HEK293 (cell line): ENCODE data around the gene CAPN5.
A peak's percentile ranks its signal among the peaks of the same experiment; 100 is the strongest.
"Not testable (repeated sequence)": the region's sequence is repeated elsewhere in the genome, so short reads cannot be mapped to it uniquely, and the experiment has no call there.

Source experiments
- CTCF ChIA-PET: fragments of 350-600 bp; formaldehyde crosslinking; extraction: SDS; loops from one replicate; lab custom pipeline; 2021; ENCODE audit warnings: antibody characterized with exemption; lab: Yijun Ruan, JAX
- POLR2A ChIA-PET: fragments of 300-600 bp; formaldehyde crosslinking; extraction: SDS; loops from one replicate; lab custom pipeline; 2020; ENCODE audit warnings: antibody characterized with exemption, inconsistent platforms; lab: Yijun Ruan, JAX
- H3K27ac ChIP-seq: fragments of 200-500 bp; sonication (Bioruptor generic); 2 replicates; pipeline ENCODE4 v1.5.1; 2014; ENCODE audit warnings: low read depth, low read length, control low read depth, inconsistent platforms; ENCODE audit errors: extremely low read depth
- H3K36me3 ChIP-seq, 2 experiments: fragments of 200-500 bp in 1 of 2; sonication (Bioruptor generic) in 1 of 2; 1 replicate in 1 of 2; 2 replicates in 1 of 2; pipeline ENCODE4 v1.5.1; 2014 to 2017; ENCODE audit warnings: inconsistent platforms in 2 of 2, low read length in 2 of 2; ENCODE audit not compliant: control insufficient read depth in 2 of 2, insufficient read depth in 1 of 2
- H3K4me1 ChIP-seq: fragments of 200-500 bp; sonication (Bioruptor generic); 2 replicates; pipeline ENCODE4 v1.5.1; 2014; ENCODE audit warnings: mild to moderate bottlenecking, low read length, inconsistent platforms; ENCODE audit not compliant: control insufficient read depth, insufficient read depth
- H3K4me3 ChIP-seq: 2 replicates; pipeline ENCODE4 v1.5.1; 2011; ENCODE audit warnings: low read depth, mild to moderate bottlenecking, control low read depth, low read length, moderate library complexity
- H3K9me3 ChIP-seq: fragments of 200-500 bp; sonication (Bioruptor generic); 2 replicates; pipeline ENCODE4 v1.5.1; 2014; ENCODE audit warnings: low read depth, low read length, inconsistent platforms; ENCODE audit not compliant: control insufficient read depth, insufficient read depth
- EGR2 ChIP-seq: fragments of 450-650 bp; formaldehyde crosslinking; IDR thresholded peaks from 2 replicates; pipeline ENCODE4 v1.5.1; 2016; ENCODE audit warnings: low read depth, missing biosample characterization, missing genetic modification characterization
- KLF1 ChIP-seq: fragments of 450-650 bp; formaldehyde crosslinking; IDR thresholded peaks from 2 replicates; pipeline ENCODE4 v1.5.1; 2016; ENCODE audit warnings: missing biosample characterization, missing genetic modification characterization
- KLF8 ChIP-seq: fragments of 450-650 bp; formaldehyde crosslinking; IDR thresholded peaks from 2 replicates; pipeline ENCODE4 v1.5.1; 2016; ENCODE audit warnings: missing biosample characterization, missing genetic modification characterization
- PRDM1 ChIP-seq: fragments of 450-650 bp; formaldehyde crosslinking; IDR thresholded peaks from 2 replicates; pipeline ENCODE4; 2016; ENCODE audit warnings: missing biosample characterization, missing genetic modification characterization
- SCRT2 ChIP-seq: fragments of 450-650 bp; formaldehyde crosslinking; IDR thresholded peaks from 2 replicates; pipeline ENCODE4 v1.5.1; 2016; ENCODE audit warnings: missing biosample characterization, missing genetic modification characterization
- SP2 ChIP-seq: fragments of 450-650 bp; formaldehyde crosslinking; IDR thresholded peaks from 2 replicates; pipeline ENCODE4 v1.5.1; 2016; ENCODE audit warnings: missing biosample characterization, missing genetic modification characterization
- SP3 ChIP-seq: fragments of 450-650 bp; formaldehyde crosslinking; IDR thresholded peaks from 2 replicates; pipeline ENCODE4 v1.5.1; 2016; ENCODE audit warnings: missing biosample characterization, missing genetic modification characterization
- ZFHX2 ChIP-seq: fragments of 450-650 bp; formaldehyde crosslinking; conservative IDR thresholded peaks from 2 replicates; pipeline ENCODE4 v1.5.1; 2016; ENCODE audit warnings: missing biosample characterization, missing genetic modification characterization
- ZNF184 ChIP-seq: fragments of 450-650 bp; IDR thresholded peaks from 2 replicates; pipeline ENCODE4 v1.5.1; 2018; ENCODE audit warnings: missing biosample characterization, mild to moderate bottlenecking, missing genetic modification characterization
- ZNF202 ChIP-seq: fragments of 450-650 bp; formaldehyde crosslinking; IDR thresholded peaks from 2 replicates; pipeline ENCODE4 v1.5.1; 2016; ENCODE audit warnings: missing biosample characterization, missing genetic modification characterization, borderline replicate concordance
- ZNF214 ChIP-seq: fragments of 450-650 bp; formaldehyde crosslinking; IDR thresholded peaks from 2 replicates; pipeline ENCODE4 v1.5.1; 2017; ENCODE audit warnings: missing biosample characterization, mild to moderate bottlenecking, missing genetic modification characterization, borderline replicate concordance
- ZNF335 ChIP-seq: fragments of 450-650 bp; formaldehyde crosslinking; conservative IDR thresholded peaks from 2 replicates; pipeline ENCODE4 v1.5.1; 2016; ENCODE audit warnings: missing biosample characterization, missing genetic modification characterization
- ZNF404 ChIP-seq: fragments of 450-650 bp; formaldehyde crosslinking; IDR thresholded peaks from 2 replicates; pipeline ENCODE4 v1.5.1; 2017; ENCODE audit warnings: missing biosample characterization, missing genetic modification characterization
- ZNF501 ChIP-seq: fragments of 450-650 bp; formaldehyde crosslinking; IDR thresholded peaks from 2 replicates; pipeline ENCODE4 v1.5.1; 2016; ENCODE audit warnings: missing biosample characterization, missing genetic modification characterization
- ZNF544 ChIP-seq: fragments of 450-650 bp; formaldehyde crosslinking; IDR thresholded peaks from 2 replicates; pipeline ENCODE4 v1.5.0; 2017; ENCODE audit warnings: missing biosample characterization, missing genetic modification characterization
- ZSCAN16 ChIP-seq: fragments of 450-650 bp; formaldehyde crosslinking; IDR thresholded peaks from 2 replicates; pipeline ENCODE4 v1.5.1; 2016; ENCODE audit warnings: missing biosample characterization, missing genetic modification characterization
- TF ChIP-seq, protein P1 (sequence below): fragments of 450-650 bp; formaldehyde crosslinking; IDR thresholded peaks from 2 replicates; pipeline ENCODE4 v1.5.1; 2016; ENCODE audit warnings: missing biosample characterization, missing genetic modification characterization
- TF ChIP-seq, protein P2 (sequence below): fragments of 450-650 bp; IDR thresholded peaks from 2 replicates; pipeline ENCODE4 v1.5.1; 2018; ENCODE audit warnings: missing biosample characterization, mild to moderate bottlenecking, missing genetic modification characterization

Gene CAPN5

DNA sequence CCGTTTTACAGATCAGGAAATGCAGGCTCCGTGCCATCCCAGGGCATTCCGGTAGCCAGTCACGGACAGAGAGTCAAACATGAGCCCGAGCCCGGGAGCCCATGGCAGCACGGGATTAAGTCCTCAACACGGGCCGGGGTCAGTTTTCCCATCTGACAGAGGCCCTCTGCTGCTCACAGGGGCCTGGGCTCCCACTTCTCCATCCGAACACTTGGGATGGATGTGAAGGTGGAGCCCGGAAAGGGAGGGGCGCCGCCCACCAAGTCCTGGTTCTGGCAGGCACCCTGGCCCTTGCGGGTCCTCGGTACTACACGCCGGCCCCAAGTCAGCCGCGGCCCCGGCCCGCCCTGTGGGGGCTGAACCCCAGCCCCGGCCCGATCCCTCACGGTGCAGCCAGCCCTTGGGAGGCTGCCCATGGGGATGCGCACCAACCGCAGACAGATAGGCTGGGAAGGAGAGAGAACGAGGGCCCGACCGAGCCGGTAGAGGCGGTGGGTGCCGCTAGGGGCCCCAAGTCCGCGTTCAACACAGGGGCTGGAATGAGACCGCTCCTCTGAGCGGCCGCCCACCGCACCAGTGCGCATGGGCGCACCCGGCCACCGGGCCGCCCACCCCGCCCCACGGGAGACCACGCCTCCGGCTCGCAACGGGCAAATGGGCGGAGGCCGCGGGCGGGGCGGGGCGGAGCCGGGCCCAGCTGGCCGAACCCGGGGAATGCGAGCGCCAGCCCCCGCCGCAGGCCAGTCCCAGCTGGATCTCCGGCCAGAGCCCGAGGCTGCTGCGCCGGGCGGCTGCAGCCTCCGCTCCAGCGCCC, at the start of gene CAPN5 (continued):
- TF ChIP-seq ZNF335 (tag by site-specific recombination) (peak; percentile 78), KLF8 (tag by site-specific recombination) (no peak), KLF1 (peak; percentile 25; the same call in 1 of the 2 replicates), ZNF214 (no peak), SP2 (tag by site-specific recombination) (peak; percentile 62), SP3 (tag by site-specific recombination) (peak; percentile 74), ZNF501 (tag by site-specific recombination) (peak; percentile 50; the same call in 1 of the 2 replicates), ZSCAN16 (tag by site-specific recombination) (no peak)
- TF ChIP-seq, protein P1, sequence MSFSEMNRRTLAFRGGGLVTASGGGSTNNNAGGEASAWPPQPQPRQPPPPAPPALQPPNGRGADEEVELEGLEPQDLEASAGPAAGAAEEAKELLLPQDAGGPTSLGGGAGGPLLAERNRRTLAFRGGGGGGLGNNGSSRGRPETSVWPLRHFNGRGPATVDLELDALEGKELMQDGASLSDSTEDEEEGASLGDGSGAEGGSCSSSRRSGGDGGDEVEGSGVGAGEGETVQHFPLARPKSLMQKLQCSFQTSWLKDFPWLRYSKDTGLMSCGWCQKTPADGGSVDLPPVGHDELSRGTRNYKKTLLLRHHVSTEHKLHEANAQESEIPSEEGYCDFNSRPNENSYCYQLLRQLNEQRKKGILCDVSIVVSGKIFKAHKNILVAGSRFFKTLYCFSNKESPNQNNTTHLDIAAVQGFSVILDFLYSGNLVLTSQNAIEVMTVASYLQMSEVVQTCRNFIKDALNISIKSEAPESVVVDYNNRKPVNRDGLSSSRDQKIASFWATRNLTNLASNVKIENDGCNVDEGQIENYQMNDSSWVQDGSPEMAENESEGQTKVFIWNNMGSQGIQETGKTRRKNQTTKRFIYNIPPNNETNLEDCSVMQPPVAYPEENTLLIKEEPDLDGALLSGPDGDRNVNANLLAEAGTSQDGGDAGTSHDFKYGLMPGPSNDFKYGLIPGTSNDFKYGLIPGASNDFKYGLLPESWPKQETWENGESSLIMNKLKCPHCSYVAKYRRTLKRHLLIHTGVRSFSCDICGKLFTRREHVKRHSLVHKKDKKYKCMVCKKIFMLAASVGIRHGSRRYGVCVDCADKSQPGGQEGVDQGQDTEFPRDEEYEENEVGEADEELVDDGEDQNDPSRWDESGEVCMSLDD, result peak; percentile 46; the same call in 1 of the 2 replicates
- TF ChIP-seq, protein P2, sequence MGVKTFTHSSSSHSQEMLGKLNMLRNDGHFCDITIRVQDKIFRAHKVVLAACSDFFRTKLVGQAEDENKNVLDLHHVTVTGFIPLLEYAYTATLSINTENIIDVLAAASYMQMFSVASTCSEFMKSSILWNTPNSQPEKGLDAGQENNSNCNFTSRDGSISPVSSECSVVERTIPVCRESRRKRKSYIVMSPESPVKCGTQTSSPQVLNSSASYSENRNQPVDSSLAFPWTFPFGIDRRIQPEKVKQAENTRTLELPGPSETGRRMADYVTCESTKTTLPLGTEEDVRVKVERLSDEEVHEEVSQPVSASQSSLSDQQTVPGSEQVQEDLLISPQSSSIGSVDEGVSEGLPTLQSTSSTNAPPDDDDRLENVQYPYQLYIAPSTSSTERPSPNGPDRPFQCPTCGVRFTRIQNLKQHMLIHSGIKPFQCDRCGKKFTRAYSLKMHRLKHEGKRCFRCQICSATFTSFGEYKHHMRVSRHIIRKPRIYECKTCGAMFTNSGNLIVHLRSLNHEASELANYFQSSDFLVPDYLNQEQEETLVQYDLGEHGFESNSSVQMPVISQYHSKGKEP (tag by site-specific recombination), result peak; percentile 29; the same call in 1 of the 2 replicates

DNA sequence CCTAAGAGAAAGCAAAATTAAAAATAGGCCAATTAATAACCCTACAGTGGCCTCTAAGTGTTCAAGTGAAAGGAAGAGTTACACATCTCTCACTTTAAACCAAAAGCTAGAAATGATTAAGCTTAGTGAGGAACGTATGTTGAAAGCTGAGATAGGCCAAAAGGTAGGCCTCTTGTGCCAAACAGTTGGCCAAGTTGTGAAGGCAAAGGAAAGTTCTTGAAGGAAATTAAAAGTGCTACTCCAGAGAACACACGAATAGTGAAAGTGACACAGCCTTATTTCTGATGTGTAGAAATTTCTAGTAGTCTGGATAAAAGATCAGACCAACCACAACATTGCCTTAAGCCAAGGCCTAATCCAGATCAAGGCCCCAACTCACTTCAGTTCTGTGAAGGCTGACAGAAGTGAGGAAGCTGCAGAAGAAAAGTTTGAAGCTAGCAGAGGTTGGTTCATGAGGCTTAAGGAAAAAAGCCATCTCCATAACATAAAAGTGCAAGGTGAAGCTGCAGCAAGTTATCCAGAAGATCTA, 48.3 kb upstream of the CAPN5 start:
- POLR2A ChIA-PET, CTCF ChIA-PET: not testable (repeated sequence)

DNA sequence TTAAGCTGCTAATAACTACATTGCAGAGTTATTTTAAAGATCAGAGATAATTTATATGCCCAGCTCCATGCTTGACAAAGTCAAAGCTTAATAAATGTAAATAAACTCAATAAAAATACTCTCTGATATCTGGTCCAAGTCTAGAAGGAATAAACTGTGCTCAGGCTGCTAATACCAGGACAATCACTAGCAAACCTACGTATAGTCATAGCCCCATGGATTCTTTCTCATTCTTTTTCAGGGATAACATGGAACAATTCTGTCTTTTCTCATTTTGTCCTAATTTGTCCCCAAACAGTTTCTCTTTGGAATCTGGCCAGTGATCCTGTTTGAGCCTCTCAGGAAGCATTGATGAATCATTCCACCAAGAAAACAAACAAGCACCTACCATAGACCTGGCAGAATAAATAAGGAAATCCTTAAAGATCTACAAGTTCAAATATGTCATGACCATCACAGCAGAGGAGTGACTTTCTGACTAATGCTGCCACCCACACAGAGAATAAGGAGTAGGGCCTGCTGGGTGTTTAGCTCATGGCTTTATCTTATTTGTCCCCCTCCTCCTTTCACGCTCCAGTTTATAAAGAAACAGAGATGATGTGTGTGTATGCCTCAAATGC, 46.7 kb upstream of the CAPN5 start:
- Histone ChIP-seq H3K9me3 (no peaks in the 10 kb centered on the region), H3K4me3 (no peak overlapping the region), H3K27ac (peak overlapping the region; percentile 28; the same call in 1 of the 2 replicates), H3K4me1 (peaks cover 11% of the 10 kb centered on the region), H3K36me3 (no peaks in the 10 kb centered on the region)
- TF ChIP-seq ZNF544 (tag by site-specific recombination), result no peak
- no peak for TF ChIP-seq ZNF202
- TF ChIP-seq ZNF184 (tag by site-specific recombination), result no peak
- TF ChIP-seq ZFHX2, result peak; percentile 64
- TF ChIP-seq SCRT2 (tag by site-specific recombination), result no peak
- TF ChIP-seq EGR2 (tag by site-specific recombination), result peak; percentile 30; the same call in 1 of the 2 replicates
- TF ChIP-seq ZNF404 (tag by site-specific recombination), result no peak
- POLR2A ChIA-PET, result interaction anchor here (1.6 kb wide), 1 partner anchor 8 kb away, joined by 3 read pairs; no protein-coding TSS in a partner anchor
- CTCF ChIA-PET, result interaction anchor here (0.5 to 2.1 kb wide), 5 partner anchors 16 to 600 kb away, joined by 3 to 7 read pairs (median 4); no protein-coding TSS in a partner anchor

More for the DNA sequence above, 48.3 kb upstream of the CAPN5 start:
- peak; percentile 81 for TF ChIP-seq PRDM1 (tag by site-specific recombination)
- H3K4me3 ChIP-seq, H3K9me3 ChIP-seq, H3K36me3 ChIP-seq, H3K27ac ChIP-seq: not testable (repeated sequence)
- H3K4me1 ChIP-seq, result peaks cover 11% of the 10 kb centered on the region
